Peyer's patch (tissue), 4 donors: Measurements from ENCODE around the gene AOPEP.

ENCODE experiments used
- POLR2A ChIP-seq, 2 donors: fragments of 450-650 bp; IDR thresholded peaks; one replicate each; pipeline ENCODE4 v1.5.1; 2017; ENCODE audit warnings: antibody characterized with exemption in 2 of 2, mild to moderate bottlenecking in 2 of 2, moderate library complexity in 2 of 2
- TF ChIP-seq, protein P1 (sequence below), 6 experiments: fragments of 450-650 bp in 4 of 6; fragments of 200-600 bp in 2 of 6; sonication (generic) in 1 of 6; IDR thresholded peaks; one replicate each; pipeline ENCODE4 v1.5.1; 2017 to 2019; ENCODE audit warnings: antibody characterized with exemption in 6 of 6, mild to moderate bottlenecking in 3 of 6, moderate library complexity in 1 of 6

DNA sequence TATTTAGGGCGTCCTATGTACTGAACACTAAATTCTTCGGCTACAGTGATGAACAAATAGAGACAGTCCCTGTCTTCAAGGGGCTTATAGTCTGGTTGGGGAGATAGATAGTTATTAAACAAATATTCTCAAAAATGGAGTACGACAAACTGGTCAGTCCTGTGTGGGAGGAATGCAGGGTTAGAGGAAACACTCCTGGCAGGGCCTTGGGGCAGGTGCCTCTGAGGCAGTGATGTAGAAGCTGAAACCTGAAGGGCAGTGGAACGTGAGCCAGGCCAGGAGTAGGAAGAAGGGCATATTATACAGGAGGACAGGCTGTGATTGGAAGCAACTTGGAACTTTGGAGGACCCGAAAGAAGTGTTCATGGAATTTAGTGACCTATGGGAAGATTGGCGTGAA lies 133.4 kb downstream of the AOPEP start:
- TF ChIP-seq, protein P1, sequence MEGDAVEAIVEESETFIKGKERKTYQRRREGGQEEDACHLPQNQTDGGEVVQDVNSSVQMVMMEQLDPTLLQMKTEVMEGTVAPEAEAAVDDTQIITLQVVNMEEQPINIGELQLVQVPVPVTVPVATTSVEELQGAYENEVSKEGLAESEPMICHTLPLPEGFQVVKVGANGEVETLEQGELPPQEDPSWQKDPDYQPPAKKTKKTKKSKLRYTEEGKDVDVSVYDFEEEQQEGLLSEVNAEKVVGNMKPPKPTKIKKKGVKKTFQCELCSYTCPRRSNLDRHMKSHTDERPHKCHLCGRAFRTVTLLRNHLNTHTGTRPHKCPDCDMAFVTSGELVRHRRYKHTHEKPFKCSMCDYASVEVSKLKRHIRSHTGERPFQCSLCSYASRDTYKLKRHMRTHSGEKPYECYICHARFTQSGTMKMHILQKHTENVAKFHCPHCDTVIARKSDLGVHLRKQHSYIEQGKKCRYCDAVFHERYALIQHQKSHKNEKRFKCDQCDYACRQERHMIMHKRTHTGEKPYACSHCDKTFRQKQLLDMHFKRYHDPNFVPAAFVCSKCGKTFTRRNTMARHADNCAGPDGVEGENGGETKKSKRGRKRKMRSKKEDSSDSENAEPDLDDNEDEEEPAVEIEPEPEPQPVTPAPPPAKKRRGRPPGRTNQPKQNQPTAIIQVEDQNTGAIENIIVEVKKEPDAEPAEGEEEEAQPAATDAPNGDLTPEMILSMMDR (IDR thresholded peaks at IDR 0.05), result no peak
- TF ChIP-seq POLR2A (IDR thresholded peaks at IDR 0.05), result no peak
